HCT116 (cell line): ENCODE results near the gene TCF23.

ENCODE experiments used
- CTCF ChIP-seq, 3 experiments: fragments of 200-600 bp in 1 of 3; sonication (generic) in 1 of 3; IDR thresholded peaks in 2 of 3; conservative IDR thresholded peaks in 1 of 3; 2 replicates each; pipeline ENCODE4 v1.5.1; 2012 to 2017; ENCODE audit warnings: low read depth in 2 of 3, low read length in 2 of 3, antibody characterized with exemption in 1 of 3, borderline replicate concordance in 1 of 3, control low read depth in 1 of 3, mild to moderate bottlenecking in 1 of 3, mixed read lengths in 1 of 3, mixed run types in 1 of 3, moderate library complexity in 1 of 3; ENCODE audit not compliant: insufficient read depth in 1 of 3
- EZH2 ChIP-seq: fragments of 200-600 bp; sonication (generic); IDR thresholded peaks from 2 replicates; pipeline ENCODE4 v1.6.1; 2017; ENCODE audit warnings: antibody characterized with exemption, mixed run types
- EZH2phosphoT487 ChIP-seq: fragments of 200-600 bp; IDR thresholded peaks from 2 replicates; pipeline ENCODE4 v1.6.1; 2018; ENCODE audit warnings: antibody characterized with exemption, borderline replicate concordance
- JUND ChIP-seq: IDR thresholded peaks from 2 replicates; pipeline ENCODE4 v1.6.1; 2012
- POLR2A ChIP-seq: IDR thresholded peaks from 2 replicates; pipeline ENCODE4 v1.7.0; 2011; ENCODE audit warnings: borderline replicate concordance; ENCODE audit not compliant: insufficient read depth, insufficient read length; ENCODE audit errors: extremely low read depth
- REST ChIP-seq: IDR thresholded peaks from 2 replicates; pipeline ENCODE4 v1.6.1; 2012; ENCODE audit warnings: low read depth
- SP1 ChIP-seq: IDR thresholded peaks from 2 replicates; pipeline ENCODE4 v1.6.1; 2012; ENCODE audit warnings: low read depth
- SRF ChIP-seq: IDR thresholded peaks from 2 replicates; pipeline ENCODE4 v1.6.1; 2012; ENCODE audit warnings: low read depth

- TF ChIP-seq POLR2A (no peak), EZH2phosphoT487 (no peak), REST (no peak), SP1 (no peak), JUND (no peak), CTCF (IDR thresholded peaks at IDR 0.05 in 2 of 3, conservative IDR thresholded peaks at IDR 0.05 in 1 of 3; ENCODE audit: borderline replicate concordance in 1 of 3, insufficient read depth in 1 of 3, low read depth in 2 of 3, low read length in 2 of 3) (no peak), SRF (no peak), EZH2 (no peak)
These were observed 9.7 kb downstream of the TCF23 start for GRCh38 chr2:27158468-27158867.
